Heart left ventricle (tissue), 13 donors: Measurements from ENCODE around the gene FEN1.
A peak's percentile ranks its signal among the peaks of the same experiment; 100 is the strongest.

Experiments used
- CTCF ChIP-seq, 12 donors: fragments of 200-600 bp; sonication (generic) in 4 of 12; IDR thresholded peaks; one replicate each; pipeline versions ENCODE4 v1.5.0 to v1.8.0; 2018 to 2022; ENCODE audit warnings: antibody characterized with exemption in 12 of 12, mild to moderate bottlenecking in 5 of 12
- POLR2A ChIP-seq, 2 donors: fragments of 450-650 bp; IDR thresholded peaks; one replicate each; pipeline ENCODE4 v1.6.1; 2017; ENCODE audit warnings: antibody characterized with exemption in 2 of 2, mild to moderate bottlenecking in 2 of 2, moderate library complexity in 2 of 2
- donor health status: ischemic (EF 13 %, LVEDD 7.1; RV severe dilation, severe dysfunction).
- donor health status: DM: no; HTN: yes; CAD: no.
- donor health status: DM: no; HTN: no; CAD: no.
- donor health status: ischemic (EF 25% LVEDD 6.9; RV normal size, moderate dysfunction).
- donor health status: ischemic (EF 25% LVEDD 5.7; RV mildly dilated, moderate dysfunction).
- donor health status: ischemic (EF 35%, LVEDD 5.7; RV mildly dilated, moderate dysfunction).
- donor health status: nonischemic (EF 11% LVEDD 7.7; RV severe dilation, severe dysfunction).
- donor health status: DM: yes; HTN: yes; CAD: no.
- donor health status: PGD.
- donor health status: ischemic (EF 29% LVEDD 5.4; RV normal size, mild dysfunction).
- donor health status: nonischemic (EF 23%, LVEDD 6.1; RV moderate dilation, normal function).

GRCh38 chr11:61828629-61829407 lies 36.1 kb downstream of the FEN1 start:
- TF ChIP-seq POLR2A (IDR thresholded peaks at IDR 0.05) (no peak), CTCF (IDR thresholded peaks at IDR 0.05) (peak; percentile 17 to 64 (median 42))
